AG09319 (cell line): Measurements from ENCODE around the gene MTM1.

ENCODE experiments used
- DNase-seq: peaks from one replicate; pipeline ENCODE4 v3.0.0-alpha.2; 2010; ENCODE audit warnings: low read depth; ENCODE audit errors: extremely low read depth
- TF ChIP-seq, protein P1 (sequence below): IDR thresholded peaks from 2 replicates; pipeline ENCODE4 v1.5.1; 2011; ENCODE audit warnings: low read depth, mild to moderate bottlenecking, inconsistent platforms, low read length, moderate library complexity

Gene MTM1

DNA sequence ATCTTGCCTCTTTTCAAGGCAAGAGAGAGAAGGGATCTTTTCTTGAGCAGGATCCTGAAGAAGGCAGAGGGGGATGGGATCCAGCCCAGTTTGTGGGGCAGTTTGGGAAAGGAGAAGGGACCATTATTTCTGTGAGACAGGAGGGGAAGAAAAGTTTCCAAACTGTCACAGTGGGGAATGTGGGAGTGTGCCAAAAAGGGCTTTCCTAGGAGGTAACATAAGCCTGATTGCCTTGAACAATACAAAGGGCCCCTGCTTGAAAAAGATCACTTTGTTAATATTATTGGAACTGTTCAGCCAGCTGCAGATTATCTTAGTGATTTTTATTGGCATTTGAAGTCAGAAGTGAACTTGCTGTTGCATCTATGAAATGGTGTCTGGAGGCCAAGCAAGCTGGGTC is 55.2 kb downstream of the MTM1 start:
- TF ChIP-seq, protein P1, sequence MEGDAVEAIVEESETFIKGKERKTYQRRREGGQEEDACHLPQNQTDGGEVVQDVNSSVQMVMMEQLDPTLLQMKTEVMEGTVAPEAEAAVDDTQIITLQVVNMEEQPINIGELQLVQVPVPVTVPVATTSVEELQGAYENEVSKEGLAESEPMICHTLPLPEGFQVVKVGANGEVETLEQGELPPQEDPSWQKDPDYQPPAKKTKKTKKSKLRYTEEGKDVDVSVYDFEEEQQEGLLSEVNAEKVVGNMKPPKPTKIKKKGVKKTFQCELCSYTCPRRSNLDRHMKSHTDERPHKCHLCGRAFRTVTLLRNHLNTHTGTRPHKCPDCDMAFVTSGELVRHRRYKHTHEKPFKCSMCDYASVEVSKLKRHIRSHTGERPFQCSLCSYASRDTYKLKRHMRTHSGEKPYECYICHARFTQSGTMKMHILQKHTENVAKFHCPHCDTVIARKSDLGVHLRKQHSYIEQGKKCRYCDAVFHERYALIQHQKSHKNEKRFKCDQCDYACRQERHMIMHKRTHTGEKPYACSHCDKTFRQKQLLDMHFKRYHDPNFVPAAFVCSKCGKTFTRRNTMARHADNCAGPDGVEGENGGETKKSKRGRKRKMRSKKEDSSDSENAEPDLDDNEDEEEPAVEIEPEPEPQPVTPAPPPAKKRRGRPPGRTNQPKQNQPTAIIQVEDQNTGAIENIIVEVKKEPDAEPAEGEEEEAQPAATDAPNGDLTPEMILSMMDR = no peak
- DNase-seq = no peak

DNA sequence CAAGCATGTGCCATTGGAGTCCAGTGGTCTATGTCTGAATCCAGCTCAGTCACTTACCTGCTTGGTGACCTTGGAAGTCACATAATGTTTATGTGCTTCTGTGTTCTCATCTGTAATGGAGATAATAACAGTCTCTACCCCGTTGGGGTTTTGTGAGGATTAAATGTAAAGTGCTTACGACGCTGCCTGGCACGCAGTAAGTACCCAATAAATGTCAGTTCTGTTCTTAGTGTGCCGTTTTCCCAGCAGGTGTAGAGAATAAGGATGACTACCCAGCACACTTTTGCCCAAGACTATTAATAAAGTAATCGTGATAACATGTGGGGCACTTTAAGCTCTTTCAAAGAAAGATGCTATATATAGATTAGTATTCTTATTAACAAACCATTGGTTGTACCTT is 56.7 kb downstream of the MTM1 start:
- DNase-seq = no peak
- TF ChIP-seq, protein P1 = no peak

DNA sequence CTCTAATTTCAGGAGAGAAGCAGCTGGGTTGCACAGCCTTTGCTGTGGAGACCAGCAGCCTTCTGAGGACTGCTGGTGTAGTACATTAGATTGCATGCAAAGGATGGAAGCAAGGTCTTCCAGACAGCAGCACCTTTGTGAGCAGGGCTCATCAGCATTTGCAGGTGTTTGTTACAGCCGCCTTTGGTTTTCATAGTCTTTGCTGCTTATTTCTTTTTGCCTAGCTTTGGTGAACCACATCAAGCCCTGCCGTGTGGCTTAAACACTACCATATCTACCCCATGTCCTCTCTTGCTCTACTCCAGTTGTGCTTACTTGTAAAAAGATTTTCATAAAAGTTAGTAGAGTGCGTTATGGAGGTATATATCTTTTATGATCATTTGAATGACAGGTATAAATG is 57.5 kb downstream of the MTM1 start:
- DNase-seq = no peak
- TF ChIP-seq, protein P1 = no peak

DNA sequence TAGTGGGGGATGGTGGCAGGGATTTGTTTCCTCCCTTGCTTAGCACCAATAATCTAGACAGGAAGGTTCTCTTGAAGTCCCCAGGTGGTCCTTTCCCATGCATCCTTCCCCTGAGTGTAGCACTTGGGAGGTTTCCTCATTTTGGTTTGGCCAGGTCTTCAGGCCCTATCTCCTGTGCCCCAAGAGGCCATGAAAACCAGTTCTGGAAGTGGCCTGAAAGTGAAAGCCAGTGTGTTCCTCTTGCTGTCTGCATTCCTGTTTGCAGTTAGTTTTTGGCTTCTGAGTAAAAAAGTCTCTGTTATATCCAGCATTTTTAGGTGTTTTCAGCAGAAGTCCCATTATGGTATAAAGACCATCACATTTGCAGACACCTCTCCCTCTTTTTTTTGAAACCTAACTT is 59.5 kb downstream of the MTM1 start:
- TF ChIP-seq, protein P1 = no peak
- no peak for DNase-seq

DNA sequence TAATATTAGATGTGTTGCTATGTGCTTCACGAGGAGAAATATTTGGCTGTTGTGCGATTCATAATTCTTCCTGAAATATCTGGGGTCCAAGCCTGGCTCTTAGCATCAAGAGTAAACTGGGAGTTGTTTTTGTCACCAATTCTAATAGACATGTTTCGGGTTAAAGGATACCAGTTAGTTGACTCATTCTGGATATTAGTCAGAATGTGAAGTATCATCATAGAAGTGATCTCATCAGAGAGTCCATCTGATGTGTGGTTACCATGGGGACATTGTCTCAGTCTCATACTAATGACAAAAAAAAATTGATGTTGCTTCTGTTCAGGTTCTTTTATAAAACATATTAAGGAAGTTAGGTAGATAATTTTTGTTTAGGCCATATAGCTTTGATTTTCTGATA is 67.5 kb downstream of the MTM1 start:
- no peak for DNase-seq
- TF ChIP-seq, protein P1 = no peak

DNA sequence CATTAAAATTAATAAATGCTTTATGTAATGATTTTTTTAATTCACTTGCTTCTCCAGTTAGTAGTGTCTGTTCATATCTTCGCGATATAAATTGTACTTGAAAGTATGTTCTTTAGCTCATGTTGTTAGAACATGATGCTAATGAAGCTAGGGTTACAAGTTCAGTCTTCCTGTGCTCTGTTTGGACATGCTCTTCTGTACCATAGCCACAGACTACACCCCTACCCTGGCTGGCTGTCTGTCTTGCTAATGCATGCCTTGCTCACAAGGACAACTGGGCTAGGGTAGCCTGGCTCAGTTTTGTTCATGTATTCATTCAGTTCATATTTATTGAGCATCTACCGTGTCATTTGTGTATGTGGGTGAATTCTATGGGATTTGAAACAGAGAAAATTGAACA is 74.0 kb downstream of the MTM1 start:
- DNase-seq = no peak
- TF ChIP-seq, protein P1 = no peak

DNA sequence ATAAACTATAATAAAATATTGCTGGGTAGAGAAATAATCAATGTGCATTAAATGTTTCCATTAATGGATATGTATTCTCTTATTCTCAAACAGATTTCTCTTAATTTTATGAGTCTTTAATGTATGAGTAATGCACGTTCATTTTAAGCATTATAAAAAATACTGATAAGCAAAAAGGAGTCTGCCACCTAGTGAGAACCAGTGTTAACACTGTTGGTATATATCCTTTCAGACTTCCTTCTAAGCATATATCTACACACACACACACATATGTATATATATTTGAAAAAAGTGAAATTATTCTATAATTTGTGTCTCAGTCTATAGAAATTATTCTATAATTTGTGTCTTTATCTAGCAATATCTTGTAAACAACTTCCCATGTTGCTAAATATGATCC is 74.8 kb downstream of the MTM1 start:
- DNase-seq = no peak
- TF ChIP-seq, protein P1 = no peak; the same call in 1 of the 2 replicates
